GM10266 (cell line): ENCODE results near the gene SCN9A.

Experiments used
- DNase-seq: peaks from one replicate; pipeline ENCODE4 v3.0.0; 2012; ENCODE audit errors: extremely low spot score
- CTCF ChIP-seq: IDR thresholded peaks from 2 replicates; pipeline ENCODE4 v1.5.1; 2012; ENCODE audit warnings: mild to moderate bottlenecking, low read depth; ENCODE audit not compliant: control insufficient read depth, insufficient read depth; ENCODE audit errors: missing control alignments

Gene SCN9A

GRCh38 chr2:166163775-166164174, 212.0 kb downstream of the SCN9A start:
- no peak for TF ChIP-seq CTCF
- DNase-seq, result no peak

- no peak for TF ChIP-seq CTCF
These were observed 217.2 kb downstream of the SCN9A start for GRCh38 chr2:166158546-166158945.

GRCh38 chr2:166157578-166157977, 218.2 kb downstream of the SCN9A start:
- TF ChIP-seq CTCF, result no peak
- no peak for DNase-seq

More at GRCh38 chr2:166158546-166158945, 217.2 kb downstream of the SCN9A start:
- no peak for DNase-seq

GRCh38 chr2:166156985-166157490, 218.7 kb downstream of the SCN9A start:
- DNase-seq, result no peak
- no peak for TF ChIP-seq CTCF

GRCh38 chr2:166155589-166155988, 220.2 kb downstream of the SCN9A start:
- DNase-seq, result no peak
- no peak for TF ChIP-seq CTCF

- DNase-seq, result no peak
- no peak for TF ChIP-seq CTCF
These were observed 220.9 kb downstream of the SCN9A start for GRCh38 chr2:166154685-166155338.

GRCh38 chr2:166152064-166152463, 223.7 kb downstream of the SCN9A start:
- DNase-seq, result no peak
- TF ChIP-seq CTCF, result no peak
